IMR-90 (cell line): ENCODE measurements around the gene HMGN1. TPM values are rescaled to one million over a fixed set of nuclear protein-coding genes. Genes with fewer than 3 reads are reported as not detected.

Source experiments
- ATAC-seq: fragments of 200-7000 bp; cut with Tn5 transposase; 2 replicates; pipeline ENCODE4 v1.9.1; 2020; ENCODE audit warnings: low read depth, mild to moderate bottlenecking, moderate library complexity
- BruUV-seq: library from RNA; stranded (reverse); fragments of 400-500 nt; replicated peaks from 2 replicates; lab custom pipeline; 2021; lab: Mats Ljungman, UMichigan
- CTCF ChIA-PET: fragments of 300-600 bp; formaldehyde crosslinking; extraction: SDS; loops from one replicate; lab custom pipeline; 2021; ENCODE audit warnings: antibody characterized with exemption; lab: Yijun Ruan, JAX
- POLR2A ChIA-PET: fragments of 300-600 bp; sonication (Branson Sonifier 250); formaldehyde crosslinking; loops from one replicate; lab custom pipeline; 2022; ENCODE audit warnings: antibody characterized with exemption; ENCODE audit not compliant: unreplicated experiment; lab: Charles Lee
- DNase-seq: peaks from one replicate; pipeline ENCODE4 v3.0.0; 2013
- H2AFZ ChIP-seq: replicated peaks from 2 replicates; pipeline ENCODE3; 2013; ENCODE audit warnings: low read length, mild to moderate bottlenecking; ENCODE audit not compliant: poor library complexity
- H2AK5ac ChIP-seq: 2 replicates; pipeline ENCODE4 v1.6.1; 2013; ENCODE audit warnings: low read depth, low read length, inconsistent platforms
- H2AK9ac ChIP-seq: replicated peaks from 2 replicates; pipeline ENCODE3; 2013; ENCODE audit warnings: mild to moderate bottlenecking, low read depth, low read length, moderate library complexity; ENCODE audit not compliant: poor library complexity
- H2BK120ac ChIP-seq: 2 replicates; pipeline ENCODE4 v1.6.1; 2013; ENCODE audit warnings: low read depth, low read length, inconsistent platforms
- H2BK15ac ChIP-seq: 3 replicates; pipeline ENCODE4 v1.6.1; 2013; ENCODE audit warnings: low read depth, low read length, inconsistent platforms
- H2BK20ac ChIP-seq: 2 replicates; pipeline ENCODE4 v1.6.1; 2013; ENCODE audit warnings: low read depth, mild to moderate bottlenecking, inconsistent platforms, low read length, moderate library complexity
- H2BK5ac ChIP-seq: 2 replicates; pipeline ENCODE4 v1.6.1; 2013; ENCODE audit warnings: mild to moderate bottlenecking, low read depth, low read length, inconsistent platforms; ENCODE audit not compliant: poor library complexity, severe bottlenecking
- H3K14ac ChIP-seq: replicated peaks from 2 replicates; pipeline ENCODE4 v1.6.1; 2013; ENCODE audit warnings: low read depth, low read length, inconsistent platforms
- H3K18ac ChIP-seq: 2 replicates; pipeline ENCODE4 v1.6.1; 2013; ENCODE audit warnings: low read depth, low read length, control low read depth
- H3K23ac ChIP-seq: 2 replicates; pipeline ENCODE4 v1.6.1; 2013; ENCODE audit warnings: low read depth, low read length, inconsistent platforms
- H3K27ac ChIP-seq: 2 replicates; pipeline ENCODE4 v1.5.1; 2013; ENCODE audit warnings: mild to moderate bottlenecking, control low read depth, low read length; ENCODE audit not compliant: insufficient read depth
- H3K27me3 ChIP-seq: 2 replicates; pipeline ENCODE4 v1.6.1; 2013; ENCODE audit warnings: low read length; ENCODE audit not compliant: control insufficient read depth, insufficient read depth
- H3K36me3 ChIP-seq: 2 replicates; pipeline ENCODE4 v1.6.1; 2013; ENCODE audit warnings: low read length, mixed read lengths; ENCODE audit not compliant: control insufficient read depth, insufficient read depth
- H3K4ac ChIP-seq: 2 replicates; pipeline ENCODE4 v1.6.1; 2013; ENCODE audit warnings: low read depth, low read length, inconsistent platforms
- H3K4me1 ChIP-seq: 2 replicates; pipeline ENCODE4 v1.6.1; 2013; ENCODE audit warnings: low read length, mixed read lengths; ENCODE audit not compliant: control insufficient read depth, insufficient read depth
- H3K4me2 ChIP-seq: 2 replicates; pipeline ENCODE4 v1.6.1; 2013; ENCODE audit warnings: low read depth, mild to moderate bottlenecking, control low read depth, low read length, moderate library complexity
- H3K4me3 ChIP-seq: 2 replicates; pipeline ENCODE4 v1.5.1; 2013; ENCODE audit warnings: low read depth, mild to moderate bottlenecking, control low read depth, low read length, moderate library complexity; ENCODE audit not compliant: insufficient read depth
- H3K56ac ChIP-seq: 2 replicates; pipeline ENCODE4 v1.6.1; 2013; ENCODE audit warnings: low read length, inconsistent platforms; ENCODE audit not compliant: insufficient read depth; ENCODE audit errors: extremely low read depth
- H3K79me1 ChIP-seq, 2 experiments: 2 replicates each; pipeline ENCODE4 v1.6.1; 2013; ENCODE audit warnings: low read length in 2 of 2, inconsistent platforms in 1 of 2, low read depth in 1 of 2
- H3K9ac ChIP-seq: 2 replicates; pipeline ENCODE4 v1.6.1; 2013; ENCODE audit warnings: low read depth, low read length, control low read depth
- H3K9me1 ChIP-seq: 2 replicates; pipeline ENCODE4 v1.6.1; 2013; ENCODE audit warnings: low read length, inconsistent platforms; ENCODE audit not compliant: insufficient read depth
- H3K9me3 ChIP-seq: 2 replicates; pipeline ENCODE4 v1.6.1; 2013; ENCODE audit warnings: low read length; ENCODE audit not compliant: control insufficient read depth, insufficient read depth
- H4K20me1 ChIP-seq: 2 replicates; pipeline ENCODE4 v1.6.1; 2013; ENCODE audit warnings: low read length, inconsistent platforms; ENCODE audit not compliant: insufficient read depth
- H4K5ac ChIP-seq: 2 replicates; pipeline ENCODE4 v1.6.1; 2013; ENCODE audit warnings: mild to moderate bottlenecking, low read depth, low read length, control low read depth
- H4K8ac ChIP-seq, 2 experiments: 2 replicates each; pipeline ENCODE4 v1.6.1; 2013; ENCODE audit warnings: low read depth in 2 of 2, low read length in 2 of 2, control low read depth in 1 of 2, inconsistent platforms in 1 of 2
- H4K91ac ChIP-seq: 2 replicates; pipeline ENCODE4 v1.6.1; 2013; ENCODE audit warnings: low read depth, low read length, inconsistent platforms; ENCODE audit not compliant: insufficient read depth
- POLR2A ChIP-seq: IDR thresholded peaks from 2 replicates; pipeline ENCODE4 v1.6.1; 2012; ENCODE audit warnings: mild to moderate bottlenecking, low read depth, low read length
- WGBS, 2 experiments: methylation state at CpG; one replicate each; pipeline versions ENCODE4 v1.1.5 to v1.1.7; 2013; ENCODE audit warnings: missing lambda C conversion rate in 2 of 2; ENCODE audit not compliant: insufficient read length in 1 of 2; ENCODE audit errors: extremely low coverage in 2 of 2; 5-methylcytosine and 5-hydroxymethylcytosine counted together
- dilution Hi-C: fragments of 300-500 bp; cut with HindIII; formaldehyde crosslinking; loops from one replicate; pipeline ENCODE4 v1.14.3; 2018; ENCODE audit warnings: low sequenced_read_pairs; ENCODE audit not compliant: unreplicated experiment
- in situ Hi-C: fragments of 300-500 bp; cut with MboI; formaldehyde crosslinking; loops from 3 replicates; pipeline ENCODE4 v1.14.3; 2019; ENCODE audit warnings: low sequenced_read_pairs, inconsistent platforms, mixed read lengths
- intact Hi-C: fragments of 100-400 bp; cut with micrococcal nuclease; formaldehyde crosslinking; loops from 2 replicates; pipeline ENCODE4 v1.10.0; 2022
- polyA plus RNA-seq, 3 experiments: library from polyadenylated mRNA; depleted of rRNA; stranded (reverse); fragments of >200 nt; gene quantifications; 2 replicates each; pipeline ENCODE4 v1.2.3, GENCODE V29; 2012; ENCODE audit warnings: low replicate concordance in 1 of 3
- total RNA-seq: library from RNA; depleted of rRNA; stranded (reverse); fragments of >200 nt; gene quantifications from 2 replicates; pipeline ENCODE4 v1.2.3, GENCODE V29; 2012

Gene HMGN1
- total and polyA plus RNA-seq, 2 of the 4 experiments (the other 2 are of a cell fraction): 55.2 to 155 TPM

- no peak overlapping the region for H2AK9ac ChIP-seq
- no peaks in the 10 kb centered on the region for H3K9me3 ChIP-seq
- H2BK20ac ChIP-seq: no peak overlapping the region
- H3K36me3 ChIP-seq: no peaks in the 10 kb centered on the region
- H3K27ac ChIP-seq: no peak overlapping the region
- H2AK5ac ChIP-seq: no peak overlapping the region
- intact Hi-C loops (no loop called here), dilution Hi-C loops (no loop called here), in situ Hi-C loops (no loop called here)
- no peak overlapping the region for H3K4me3 ChIP-seq
- ChIA-PET CTCF (no interaction called here), POLR2A (no interaction called here)
- no peak overlapping the region for H2BK120ac ChIP-seq
- H3K23ac ChIP-seq: no peak overlapping the region
- H3K4ac ChIP-seq: no peak overlapping the region
- H3K14ac ChIP-seq: no peak overlapping the region
- TF ChIP-seq POLR2A: no peak
- no peaks in the 10 kb centered on the region for H4K20me1 ChIP-seq
- no peaks in the 10 kb centered on the region for H3K79me1 ChIP-seq
- ATAC-seq: no peak
- no peak for DNase-seq
- no peak overlapping the region for H3K9ac ChIP-seq
- H3K27me3 ChIP-seq: no peaks in the 10 kb centered on the region
- H3K56ac ChIP-seq: no peak overlapping the region
- no peak overlapping the region for H4K91ac ChIP-seq
- H3K4me1 ChIP-seq: no peaks in the 10 kb centered on the region
- H3K9me1 ChIP-seq: no peaks in the 10 kb centered on the region
- BruUV-seq: no TSS peak
- no peak overlapping the region for H3K18ac ChIP-seq
- H2BK5ac ChIP-seq: no peak overlapping the region
- no peak overlapping the region for H4K8ac ChIP-seq
- H2BK15ac ChIP-seq: no peak overlapping the region
- no peak overlapping the region for H3K4me2 ChIP-seq
- no peak overlapping the region for H2AFZ ChIP-seq
- no CpG with 5 or more reads among the region's 4 CpGs for WGBS, 2 experiments
- H4K5ac ChIP-seq: no peak overlapping the region
Observed at GRCh38 chr21:39334611-39335010, 14.3 kb downstream of the HMGN1 start.
